ENCODE data around the gene CFAP74. TPM values are rescaled to one million over a fixed set of nuclear protein-coding genes. Genes with fewer than 3 reads are reported as not detected.

The CFAP74 gene
- total and polyA plus RNA-seq, 9 of the 15 experiments (the other 6 are each of a cell fraction or from before 2014, with no cell fraction given) = 0.03 to 0.15 (median 0.05) TPM; not detected in 6

DNA sequence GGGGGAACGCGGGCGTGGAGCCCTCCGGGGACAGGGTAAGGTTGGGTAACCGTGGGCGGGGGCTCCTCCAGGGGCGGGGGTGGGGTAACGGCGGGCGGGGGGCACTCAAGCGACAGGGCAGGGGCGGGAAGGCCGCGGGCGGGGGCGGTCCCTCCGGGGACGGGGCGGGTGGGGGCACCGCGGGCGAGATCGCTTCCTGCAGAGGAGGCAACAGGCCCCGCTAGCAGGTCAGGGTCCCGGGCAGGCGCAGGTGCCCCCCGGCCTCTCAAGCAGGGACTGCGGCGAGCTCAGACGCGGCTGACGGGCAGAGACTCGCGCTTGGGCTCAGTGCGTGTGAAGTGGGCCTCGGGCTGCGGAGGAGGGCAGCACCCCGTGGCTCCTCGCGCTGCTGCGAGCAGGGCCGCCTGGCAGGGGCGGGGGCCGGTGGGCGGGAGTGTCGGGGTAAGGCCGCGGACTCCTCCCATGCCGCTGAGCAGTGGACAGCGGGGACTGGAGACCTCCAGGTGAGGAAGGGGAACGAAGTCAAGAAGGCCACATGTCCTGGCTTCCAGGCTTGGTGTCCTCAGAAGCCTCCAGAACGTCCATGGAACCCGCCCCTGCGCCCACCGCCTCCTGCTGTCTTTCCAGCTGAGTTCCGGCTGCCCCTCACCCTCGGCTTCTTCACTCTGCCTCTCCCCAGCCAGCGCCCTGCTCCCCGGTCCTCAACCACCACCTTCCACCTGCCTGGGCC lies 112.1 kb downstream of the CFAP74 start (continued):
- TF ChIP-seq, protein P1, sequence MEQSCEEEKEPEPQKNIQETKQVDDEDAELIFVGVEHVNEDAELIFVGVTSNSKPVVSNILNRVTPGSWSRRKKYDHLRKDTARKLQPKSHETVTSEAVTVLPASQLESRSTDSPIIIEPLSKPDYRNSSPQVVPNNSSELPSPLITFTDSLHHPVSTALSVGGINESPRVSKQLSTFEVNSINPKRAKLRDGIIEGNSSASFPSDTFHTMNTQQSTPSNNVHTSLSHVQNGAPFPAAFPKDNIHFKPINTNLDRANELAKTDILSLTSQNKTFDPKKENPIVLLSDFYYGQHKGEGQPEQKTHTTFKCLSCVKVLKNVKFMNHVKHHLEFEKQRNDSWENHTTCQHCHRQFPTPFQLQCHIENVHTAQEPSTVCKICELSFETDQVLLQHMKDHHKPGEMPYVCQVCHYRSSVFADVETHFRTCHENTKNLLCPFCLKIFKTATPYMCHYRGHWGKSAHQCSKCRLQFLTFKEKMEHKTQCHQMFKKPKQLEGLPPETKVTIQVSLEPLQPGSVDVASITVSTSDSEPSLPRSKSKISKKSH (CRISPR knock-in tag; IDR thresholded peaks at IDR 0.05) = no peak
- TF ChIP-seq ZNF668 (CRISPR knock-in tag; IDR thresholded peaks at IDR 0.05) (no peak), KDM5B (IDR thresholded peaks at IDR 0.05; ENCODE audit: insufficient replicate concordance, low read depth, low read length) (peak; percentile 65), HDAC1 (IDR thresholded peaks at IDR 0.05) (peak in 1 of 2 experiments; percentile 71; a peak in 1 of 4 replicates), FOXK2 (conservative IDR thresholded peaks at IDR 0.05 in 1 of 2, IDR thresholded peaks at IDR 0.05 in 1 of 2; ENCODE audit: low read depth in 2 of 2) (no peak), HMG20B (CRISPR knock-in tag; IDR thresholded peaks at IDR 0.05) (no peak), RBM14 (IDR thresholded peaks at IDR 0.05; ENCODE audit: borderline replicate concordance, insufficient read depth, low read depth, low read length) (no peak), GTF2A2 (tag; IDR thresholded peaks at IDR 0.05) (no peak), NFRKB (IDR thresholded peaks at IDR 0.05; ENCODE audit: low read depth) (no peak), L3MBTL2 (IDR thresholded peaks at IDR 0.05) (peak; percentile 78), EP400 (IDR thresholded peaks at IDR 0.05) (peak; percentile 52; the same call in 1 of the 2 replicates)
- TF ChIP-seq, protein P2, sequence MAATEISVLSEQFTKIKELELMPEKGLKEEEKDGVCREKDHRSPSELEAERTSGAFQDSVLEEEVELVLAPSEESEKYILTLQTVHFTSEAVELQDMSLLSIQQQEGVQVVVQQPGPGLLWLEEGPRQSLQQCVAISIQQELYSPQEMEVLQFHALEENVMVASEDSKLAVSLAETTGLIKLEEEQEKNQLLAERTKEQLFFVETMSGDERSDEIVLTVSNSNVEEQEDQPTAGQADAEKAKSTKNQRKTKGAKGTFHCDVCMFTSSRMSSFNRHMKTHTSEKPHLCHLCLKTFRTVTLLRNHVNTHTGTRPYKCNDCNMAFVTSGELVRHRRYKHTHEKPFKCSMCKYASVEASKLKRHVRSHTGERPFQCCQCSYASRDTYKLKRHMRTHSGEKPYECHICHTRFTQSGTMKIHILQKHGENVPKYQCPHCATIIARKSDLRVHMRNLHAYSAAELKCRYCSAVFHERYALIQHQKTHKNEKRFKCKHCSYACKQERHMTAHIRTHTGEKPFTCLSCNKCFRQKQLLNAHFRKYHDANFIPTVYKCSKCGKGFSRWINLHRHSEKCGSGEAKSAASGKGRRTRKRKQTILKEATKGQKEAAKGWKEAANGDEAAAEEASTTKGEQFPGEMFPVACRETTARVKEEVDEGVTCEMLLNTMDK (IDR thresholded peaks at IDR 0.05; ENCODE audit: borderline replicate concordance, insufficient read depth, low read depth, low read length, poor library complexity, severe bottlenecking) = no peak
- TF ChIP-seq, protein P3, sequence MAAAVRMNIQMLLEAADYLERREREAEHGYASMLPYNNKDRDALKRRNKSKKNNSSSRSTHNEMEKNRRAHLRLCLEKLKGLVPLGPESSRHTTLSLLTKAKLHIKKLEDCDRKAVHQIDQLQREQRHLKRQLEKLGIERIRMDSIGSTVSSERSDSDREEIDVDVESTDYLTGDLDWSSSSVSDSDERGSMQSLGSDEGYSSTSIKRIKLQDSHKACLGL (CRISPR knock-in tag; IDR thresholded peaks at IDR 0.05; ENCODE audit: borderline replicate concordance, poor library complexity, severe bottlenecking) = no peak
- TF ChIP-seq, protein P4, sequence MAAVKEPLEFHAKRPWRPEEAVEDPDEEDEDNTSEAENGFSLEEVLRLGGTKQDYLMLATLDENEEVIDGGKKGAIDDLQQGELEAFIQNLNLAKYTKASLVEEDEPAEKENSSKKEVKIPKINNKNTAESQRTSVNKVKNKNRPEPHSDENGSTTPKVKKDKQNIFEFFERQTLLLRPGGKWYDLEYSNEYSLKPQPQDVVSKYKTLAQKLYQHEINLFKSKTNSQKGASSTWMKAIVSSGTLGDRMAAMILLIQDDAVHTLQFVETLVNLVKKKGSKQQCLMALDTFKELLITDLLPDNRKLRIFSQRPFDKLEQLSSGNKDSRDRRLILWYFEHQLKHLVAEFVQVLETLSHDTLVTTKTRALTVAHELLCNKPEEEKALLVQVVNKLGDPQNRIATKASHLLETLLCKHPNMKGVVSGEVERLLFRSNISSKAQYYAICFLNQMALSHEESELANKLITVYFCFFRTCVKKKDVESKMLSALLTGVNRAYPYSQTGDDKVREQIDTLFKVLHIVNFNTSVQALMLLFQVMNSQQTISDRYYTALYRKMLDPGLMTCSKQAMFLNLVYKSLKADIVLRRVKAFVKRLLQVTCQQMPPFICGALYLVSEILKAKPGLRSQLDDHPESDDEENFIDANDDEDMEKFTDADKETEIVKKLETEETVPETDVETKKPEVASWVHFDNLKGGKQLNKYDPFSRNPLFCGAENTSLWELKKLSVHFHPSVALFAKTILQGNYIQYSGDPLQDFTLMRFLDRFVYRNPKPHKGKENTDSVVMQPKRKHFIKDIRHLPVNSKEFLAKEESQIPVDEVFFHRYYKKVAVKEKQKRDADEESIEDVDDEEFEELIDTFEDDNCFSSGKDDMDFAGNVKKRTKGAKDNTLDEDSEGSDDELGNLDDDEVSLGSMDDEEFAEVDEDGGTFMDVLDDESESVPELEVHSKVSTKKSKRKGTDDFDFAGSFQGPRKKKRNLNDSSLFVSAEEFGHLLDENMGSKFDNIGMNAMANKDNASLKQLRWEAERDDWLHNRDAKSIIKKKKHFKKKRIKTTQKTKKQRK (IDR thresholded peaks at IDR 0.05; ENCODE audit: borderline replicate concordance, low read depth, low read length) = no peak
- TF ChIP-seq, protein P5, sequence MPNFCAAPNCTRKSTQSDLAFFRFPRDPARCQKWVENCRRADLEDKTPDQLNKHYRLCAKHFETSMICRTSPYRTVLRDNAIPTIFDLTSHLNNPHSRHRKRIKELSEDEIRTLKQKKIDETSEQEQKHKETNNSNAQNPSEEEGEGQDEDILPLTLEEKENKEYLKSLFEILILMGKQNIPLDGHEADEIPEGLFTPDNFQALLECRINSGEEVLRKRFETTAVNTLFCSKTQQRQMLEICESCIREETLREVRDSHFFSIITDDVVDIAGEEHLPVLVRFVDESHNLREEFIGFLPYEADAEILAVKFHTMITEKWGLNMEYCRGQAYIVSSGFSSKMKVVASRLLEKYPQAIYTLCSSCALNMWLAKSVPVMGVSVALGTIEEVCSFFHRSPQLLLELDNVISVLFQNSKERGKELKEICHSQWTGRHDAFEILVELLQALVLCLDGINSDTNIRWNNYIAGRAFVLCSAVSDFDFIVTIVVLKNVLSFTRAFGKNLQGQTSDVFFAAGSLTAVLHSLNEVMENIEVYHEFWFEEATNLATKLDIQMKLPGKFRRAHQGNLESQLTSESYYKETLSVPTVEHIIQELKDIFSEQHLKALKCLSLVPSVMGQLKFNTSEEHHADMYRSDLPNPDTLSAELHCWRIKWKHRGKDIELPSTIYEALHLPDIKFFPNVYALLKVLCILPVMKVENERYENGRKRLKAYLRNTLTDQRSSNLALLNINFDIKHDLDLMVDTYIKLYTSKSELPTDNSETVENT (CRISPR knock-in tag; IDR thresholded peaks at IDR 0.05) = no peak
